ENCODE measurements around the gene PPP6R2.

PPP6R2 gene

GRCh38 chr22:50444663-50445062 is 101.5 kb downstream of the PPP6R2 start:
- Histone ChIP-seq H3K27me3 (ENCODE audit: insufficient read depth, low read depth) (no peaks in the 10 kb centered on the region), H2AFZ (ENCODE audit: low read depth) (no peak overlapping the region), H3K4me1 (ENCODE audit: low read depth, poor library complexity, severe bottlenecking) (no peaks in the 10 kb centered on the region), H4K20me1 (ENCODE audit: insufficient read depth) (no peaks in the 10 kb centered on the region), H3K36me3 (ENCODE audit: insufficient read depth) (peaks cover 2% of the 10 kb centered on the region; the same call in 1 of the 2 replicates), H3K9ac (no peak overlapping the region), H3K27ac (no peak overlapping the region), H3K4me3 (IDR thresholded peaks at IDR 0.05; ENCODE audit: insufficient read depth, low read depth, low read length) (no peak overlapping the region), H3K4me2 (no peak overlapping the region), H3K79me2 (ENCODE audit: insufficient read depth, low read depth) (no peaks in the 10 kb centered on the region)
- no peak for TF ChIP-seq CTCF (conservative IDR thresholded peaks at IDR 0.05; ENCODE audit: low read depth, low read length)

GRCh38 chr22:50445071-50445879 is 102.1 kb downstream of the PPP6R2 start:
- H3K79me2 ChIP-seq (ENCODE audit: insufficient read depth, low read depth): no peaks in the 10 kb centered on the region
- no peak overlapping the region for H3K4me3 ChIP-seq (IDR thresholded peaks at IDR 0.05; ENCODE audit: insufficient read depth, low read depth, low read length)
- no peak overlapping the region for H3K9ac ChIP-seq
- H3K4me1 ChIP-seq (ENCODE audit: low read depth, poor library complexity, severe bottlenecking): no peaks in the 10 kb centered on the region
- H4K20me1 ChIP-seq (ENCODE audit: insufficient read depth): no peaks in the 10 kb centered on the region
- H3K27ac ChIP-seq: no peak overlapping the region
- H2AFZ ChIP-seq (ENCODE audit: low read depth): no peak overlapping the region
- no peak for TF ChIP-seq CTCF (conservative IDR thresholded peaks at IDR 0.05; ENCODE audit: low read depth, low read length)
- H3K36me3 ChIP-seq (ENCODE audit: insufficient read depth): peaks cover 2% of the 10 kb centered on the region; the same call in 1 of the 2 replicates
- H3K4me2 ChIP-seq: no peak overlapping the region
- no peaks in the 10 kb centered on the region for H3K27me3 ChIP-seq (ENCODE audit: insufficient read depth, low read depth)

- Histone ChIP-seq H2AFZ (ENCODE audit: low read depth) (no peak overlapping the region), H3K9ac (no peak overlapping the region), H3K27me3 (ENCODE audit: insufficient read depth, low read depth) (no peaks in the 10 kb centered on the region), H3K27ac (no peak overlapping the region), H3K4me3 (IDR thresholded peaks at IDR 0.05; ENCODE audit: insufficient read depth, low read depth, low read length) (no peak overlapping the region), H4K20me1 (ENCODE audit: insufficient read depth) (no peaks in the 10 kb centered on the region), H3K4me1 (ENCODE audit: low read depth, poor library complexity, severe bottlenecking) (no peaks in the 10 kb centered on the region), H3K4me2 (no peak overlapping the region), H3K36me3 (ENCODE audit: insufficient read depth) (peaks cover 2% of the 10 kb centered on the region; the same call in 1 of the 2 replicates), H3K79me2 (ENCODE audit: insufficient read depth, low read depth) (no peaks in the 10 kb centered on the region)
- no peak for TF ChIP-seq CTCF (conservative IDR thresholded peaks at IDR 0.05; ENCODE audit: low read depth, low read length)
Measured at GRCh38 chr22:50445880-50446707, 103.0 kb downstream of the PPP6R2 start.

- Histone ChIP-seq H3K79me2 (ENCODE audit: insufficient read depth, low read depth) (no peaks in the 10 kb centered on the region), H3K27me3 (ENCODE audit: insufficient read depth, low read depth) (no peaks in the 10 kb centered on the region), H3K4me2 (no peak overlapping the region), H2AFZ (ENCODE audit: low read depth) (no peak overlapping the region), H3K27ac (no peak overlapping the region), H3K4me3 (IDR thresholded peaks at IDR 0.05; ENCODE audit: insufficient read depth, low read depth, low read length) (no peak overlapping the region), H3K36me3 (ENCODE audit: insufficient read depth) (peaks cover 2% of the 10 kb centered on the region; the same call in 1 of the 2 replicates), H4K20me1 (ENCODE audit: insufficient read depth) (no peaks in the 10 kb centered on the region), H3K9ac (no peak overlapping the region), H3K4me1 (ENCODE audit: low read depth, poor library complexity, severe bottlenecking) (no peaks in the 10 kb centered on the region)
- no peak for TF ChIP-seq CTCF (conservative IDR thresholded peaks at IDR 0.05; ENCODE audit: low read depth, low read length)
Measured at GRCh38 chr22:50446708-50447575, 103.8 kb downstream of the PPP6R2 start.
